Hepatic stellate cell (primary cell): Measurements from ENCODE around the gene NIPAL4.
"Not testable (repeated sequence)": the region's sequence is repeated elsewhere in the genome, so short reads cannot be mapped to it uniquely, and the experiment has no call there.

Experiments
- DNase-seq: peaks from one replicate; pipeline ENCODE4 v3.0.0; 2011; ENCODE audit warnings: low spot score

NIPAL4 gene

GRCh38 chr5:157463621-157464518 is 3.9 kb downstream of the NIPAL4 start:
- DNase-seq, result no peak

GRCh38 chr5:157464519-157465171 is 4.6 kb downstream of the NIPAL4 start:
- DNase-seq, result peak; percentile 71

DNA sequence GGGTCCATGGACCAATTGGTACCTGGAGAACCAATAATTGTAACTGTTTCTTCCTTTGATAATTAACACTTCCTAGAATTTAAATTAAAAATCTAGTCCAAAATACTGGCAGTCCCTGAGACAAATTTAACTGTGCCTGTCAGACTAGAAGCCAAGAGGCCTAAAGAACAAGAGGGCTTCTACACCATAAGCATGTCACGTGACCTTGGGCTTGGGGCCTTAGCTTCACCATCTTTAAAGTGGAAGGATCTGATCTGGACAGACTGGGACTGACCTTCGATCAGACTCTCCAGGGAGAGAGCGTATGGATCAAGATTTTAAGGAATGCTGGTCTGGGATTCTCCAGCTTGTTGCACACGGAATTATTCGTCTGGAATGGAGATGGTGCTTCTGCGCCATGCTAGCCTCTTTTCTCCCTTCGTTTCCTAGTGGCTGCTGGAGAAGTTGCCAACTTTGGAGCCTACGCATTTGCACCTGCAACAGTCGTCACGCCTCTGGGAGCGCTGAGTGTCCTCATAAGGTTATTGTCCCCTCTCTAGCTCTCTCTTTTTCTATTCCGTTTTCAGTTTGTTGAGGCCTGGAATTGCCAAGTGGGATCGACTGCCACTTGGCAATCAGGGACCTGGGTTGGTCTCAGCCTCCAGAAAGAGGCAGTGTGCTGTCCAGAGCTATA is 8.4 kb downstream of the NIPAL4 start:
- DNase-seq, result no peak

DNA sequence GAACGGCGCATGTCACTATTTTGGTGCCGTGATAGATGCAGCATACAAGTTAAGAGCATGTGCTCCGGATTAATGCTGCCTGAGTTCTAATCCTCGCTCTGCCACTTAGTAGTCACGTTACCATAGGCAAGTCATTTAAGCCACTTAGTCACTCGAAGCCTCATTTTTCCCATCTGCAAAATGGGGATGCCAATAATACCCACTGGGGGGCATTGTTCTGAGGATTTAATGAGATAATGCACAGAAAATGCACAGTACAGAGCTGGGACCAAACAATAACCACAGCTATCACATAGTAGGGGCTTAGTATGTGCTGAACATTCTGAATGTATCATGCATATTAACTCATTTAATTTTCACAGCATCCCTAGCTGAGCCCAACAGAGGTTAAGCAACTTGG is 9.1 kb downstream of the NIPAL4 start:
- no peak for DNase-seq

DNA sequence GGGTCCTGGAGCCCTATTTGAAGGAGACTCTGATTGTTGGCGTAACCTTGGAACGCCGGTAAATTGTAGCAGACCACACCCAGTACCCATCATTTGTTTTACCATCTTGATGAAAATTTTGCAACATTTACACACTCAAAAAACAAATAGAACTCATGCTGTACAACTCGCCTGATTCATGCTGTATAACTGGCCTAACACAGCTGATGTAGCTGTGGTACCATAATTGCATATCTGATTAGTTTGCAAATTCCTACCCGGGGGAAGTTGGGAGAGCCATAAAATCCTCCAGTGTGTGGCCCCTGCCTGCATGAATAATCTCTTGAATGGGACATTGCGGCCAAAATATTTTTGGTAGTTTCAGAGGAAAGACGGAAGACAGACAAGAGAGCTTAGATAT is 9.7 kb downstream of the NIPAL4 start:
- DNase-seq, result no peak

DNA sequence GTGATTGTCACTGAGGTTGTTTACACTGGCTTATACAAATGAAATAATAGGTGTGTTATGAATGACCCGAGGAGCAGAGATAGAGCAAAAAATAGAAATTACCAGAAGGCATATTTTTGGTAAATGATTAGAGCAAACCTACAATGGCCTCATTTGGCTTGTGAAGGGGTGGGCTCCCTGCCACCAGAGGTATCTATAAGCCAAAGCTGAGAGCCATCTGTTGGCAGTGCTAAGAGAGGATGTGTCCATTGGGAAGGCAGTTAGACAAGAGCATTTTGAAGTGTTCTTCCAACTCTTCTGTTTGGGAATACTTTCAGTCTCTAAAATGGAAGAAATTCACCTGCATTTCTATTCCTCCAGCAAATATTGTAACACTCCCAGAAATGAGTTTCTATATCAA is 10.6 kb downstream of the NIPAL4 start:
- no peak for DNase-seq

DNA sequence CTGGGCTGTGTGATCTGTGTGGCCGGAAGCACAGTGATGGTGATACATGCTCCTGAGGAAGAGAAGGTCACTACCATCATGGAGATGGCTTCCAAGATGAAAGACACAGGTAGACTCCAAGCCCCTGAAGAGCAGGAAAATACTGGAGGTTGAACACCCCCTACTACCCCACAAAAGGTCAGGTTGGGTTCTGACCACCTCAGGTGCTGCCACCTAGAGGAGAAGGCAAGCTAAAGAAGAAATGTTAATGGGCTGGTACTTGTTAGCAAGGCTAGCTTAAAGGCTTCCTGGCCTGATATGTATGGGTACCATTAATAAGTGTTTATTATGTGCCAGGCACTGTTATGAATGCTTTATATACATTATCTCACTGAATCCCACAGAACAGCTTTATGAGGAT is 11.7 kb downstream of the NIPAL4 start:
- no peak for DNase-seq

GRCh38 chr5:157473383-157474320 is 13.6 kb downstream of the NIPAL4 start:
- DNase-seq, result peak; percentile 80

DNA sequence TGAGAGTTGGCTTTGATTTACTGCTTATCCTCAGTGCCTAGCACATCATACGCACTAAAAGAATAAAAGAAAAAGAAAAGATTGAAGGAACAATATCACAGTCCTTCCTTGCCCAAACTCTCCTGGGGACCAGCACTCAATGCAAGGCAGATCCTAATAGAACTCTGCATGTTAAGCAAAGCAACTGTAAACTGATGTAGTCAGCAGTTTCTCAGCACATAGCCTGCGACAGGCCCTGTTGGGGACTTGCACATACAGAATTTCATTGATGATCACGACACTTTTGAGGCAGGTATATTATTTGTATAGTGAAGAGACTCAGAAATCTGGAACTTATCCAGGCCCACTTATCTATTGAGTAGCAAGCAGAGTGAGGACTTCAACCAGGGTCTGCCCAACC is 15.4 kb downstream of the NIPAL4 start:
- no peak for DNase-seq

GRCh38 chr5:157476702-157477408 is 16.8 kb downstream of the NIPAL4 start:
- peak; percentile 72 for DNase-seq

- DNase-seq, result no peak
Measured at GRCh38 chr5:157477814-157478494, 17.9 kb downstream of the NIPAL4 start.

- no peak for DNase-seq
Measured at GRCh38 chr5:157478726-157479125, 18.7 kb downstream of the NIPAL4 start.

DNA sequence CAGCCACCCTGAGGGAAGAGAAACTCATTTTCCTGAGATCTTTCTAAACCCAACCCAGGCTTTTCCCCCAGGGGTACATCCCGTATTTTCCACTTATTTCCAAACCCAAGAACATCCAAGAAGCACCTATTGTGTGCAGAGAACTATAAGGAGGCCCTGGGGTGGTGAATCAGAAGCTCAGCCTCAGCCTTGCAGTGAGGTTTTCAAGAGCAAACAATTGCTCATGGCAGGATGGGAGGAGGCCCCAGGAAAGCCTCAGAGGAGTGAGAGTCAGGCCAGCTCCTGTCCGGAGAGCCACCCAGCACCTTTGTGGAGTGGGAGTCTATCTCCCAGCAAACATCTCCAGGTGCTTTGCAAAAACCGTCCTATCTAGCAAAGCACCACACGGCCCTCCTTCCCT is 19.2 kb downstream of the NIPAL4 start:
- no peak for DNase-seq

DNA sequence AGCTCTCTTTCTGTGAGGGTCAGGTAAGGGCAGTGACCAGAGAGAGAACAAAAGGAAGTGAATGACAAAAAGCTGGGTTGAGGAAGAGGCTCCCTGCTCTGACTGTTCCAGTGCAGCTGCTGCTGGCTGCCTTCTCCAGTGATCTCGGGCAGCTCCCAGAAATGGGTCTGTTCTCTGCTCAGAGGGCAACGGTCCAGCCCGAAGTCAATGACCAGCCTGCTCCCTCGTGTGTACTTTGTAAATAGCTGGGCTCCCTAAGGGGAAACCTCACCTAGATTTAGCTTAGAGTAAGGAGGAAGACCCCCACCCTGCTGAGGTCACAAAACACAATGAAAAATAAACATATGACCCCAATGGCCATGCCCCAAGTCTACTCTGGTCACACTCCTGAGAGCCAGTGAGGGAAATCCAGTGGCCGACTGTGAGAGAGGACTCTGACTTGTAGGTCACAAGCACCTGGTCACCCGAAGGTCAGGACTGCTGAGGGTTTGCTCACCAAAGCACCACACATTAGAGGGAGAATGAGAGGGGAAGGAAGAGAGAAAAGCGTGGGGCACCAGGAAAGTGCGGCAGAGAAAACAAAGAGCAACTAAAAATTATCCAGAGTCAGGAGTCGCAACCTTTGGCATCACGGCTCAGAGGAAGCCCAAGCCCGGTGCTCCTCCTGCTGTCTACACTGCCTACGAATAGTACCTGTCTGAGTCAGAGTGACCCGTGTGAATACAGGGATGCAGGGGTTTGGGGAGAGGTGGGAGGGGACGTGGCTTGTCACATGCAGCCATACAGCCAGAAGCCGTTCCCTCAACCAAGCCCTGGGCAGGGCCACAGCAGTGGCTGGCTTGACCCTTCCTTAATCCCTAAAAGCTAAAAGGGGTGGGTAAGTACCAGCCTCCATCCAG is 19.8 kb downstream of the NIPAL4 start:
- DNase-seq, result no peak

- no peak for DNase-seq
Measured at GRCh38 chr5:157481265-157481664, 21.3 kb downstream of the NIPAL4 start.

DNA sequence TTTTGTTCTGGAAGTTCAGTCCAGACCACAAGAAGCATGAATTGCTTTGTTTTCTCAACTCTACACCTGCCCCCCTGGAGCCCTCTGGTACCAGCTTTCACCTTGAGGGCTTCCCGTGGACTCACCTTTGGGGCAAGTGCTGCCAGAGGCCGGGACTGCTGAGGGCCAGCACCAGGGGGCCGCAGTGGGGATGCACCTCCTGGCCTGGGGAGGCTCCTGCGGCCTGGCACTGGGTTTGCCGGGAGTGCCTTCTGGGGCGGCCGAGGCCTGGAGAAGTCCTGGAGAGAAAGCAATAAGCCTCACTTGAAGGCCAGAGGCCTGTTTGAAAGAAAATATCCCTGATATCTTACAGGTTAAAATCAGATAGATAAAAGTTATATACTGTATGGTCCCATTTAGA is 21.7 kb downstream of the NIPAL4 start:
- no peak for DNase-seq

GRCh38 chr5:157482702-157483101 is 22.7 kb downstream of the NIPAL4 start:
- DNase-seq, result not testable (repeated sequence)

GRCh38 chr5:157484768-157485167 is 24.8 kb downstream of the NIPAL4 start:
- no peak for DNase-seq

GRCh38 chr5:157485340-157485739 is 25.3 kb downstream of the NIPAL4 start:
- DNase-seq, result no peak

GRCh38 chr5:157485811-157486210 is 25.8 kb downstream of the NIPAL4 start:
- no peak for DNase-seq
